IMR-90 (cell line): ENCODE results near the gene CYP26B1. TPM values are rescaled to one million over a fixed set of nuclear protein-coding genes. Genes with fewer than 3 reads are reported as not detected.

Experiments
- ATAC-seq: fragments of 200-7000 bp; cut with Tn5 transposase; 2 replicates; pipeline ENCODE4 v1.9.1; 2020; ENCODE audit warnings: low read depth, mild to moderate bottlenecking, moderate library complexity
- BruUV-seq: library from RNA; stranded (reverse); fragments of 400-500 nt; replicated peaks from 2 replicates; lab custom pipeline; 2021; lab: Mats Ljungman, UMichigan
- CTCF ChIA-PET: fragments of 300-600 bp; formaldehyde crosslinking; extraction: SDS; loops from one replicate; lab custom pipeline; 2021; ENCODE audit warnings: antibody characterized with exemption; lab: Yijun Ruan, JAX
- POLR2A ChIA-PET: fragments of 300-600 bp; sonication (Branson Sonifier 250); formaldehyde crosslinking; loops from one replicate; lab custom pipeline; 2022; ENCODE audit warnings: antibody characterized with exemption; ENCODE audit not compliant: unreplicated experiment; lab: Charles Lee
- DNase-seq: peaks from one replicate; pipeline ENCODE4 v3.0.0; 2013
- H2AFZ ChIP-seq: replicated peaks from 2 replicates; pipeline ENCODE3; 2013; ENCODE audit warnings: low read length, mild to moderate bottlenecking; ENCODE audit not compliant: poor library complexity
- H2AK5ac ChIP-seq: 2 replicates; pipeline ENCODE4 v1.6.1; 2013; ENCODE audit warnings: low read depth, low read length, inconsistent platforms
- H2AK9ac ChIP-seq: replicated peaks from 2 replicates; pipeline ENCODE3; 2013; ENCODE audit warnings: mild to moderate bottlenecking, low read depth, low read length, moderate library complexity; ENCODE audit not compliant: poor library complexity
- H2BK120ac ChIP-seq: 2 replicates; pipeline ENCODE4 v1.6.1; 2013; ENCODE audit warnings: low read depth, low read length, inconsistent platforms
- H2BK15ac ChIP-seq: 3 replicates; pipeline ENCODE4 v1.6.1; 2013; ENCODE audit warnings: low read depth, low read length, inconsistent platforms
- H2BK20ac ChIP-seq: 2 replicates; pipeline ENCODE4 v1.6.1; 2013; ENCODE audit warnings: low read depth, mild to moderate bottlenecking, inconsistent platforms, low read length, moderate library complexity
- H2BK5ac ChIP-seq: 2 replicates; pipeline ENCODE4 v1.6.1; 2013; ENCODE audit warnings: mild to moderate bottlenecking, low read depth, low read length, inconsistent platforms; ENCODE audit not compliant: poor library complexity, severe bottlenecking
- H3K14ac ChIP-seq: replicated peaks from 2 replicates; pipeline ENCODE4 v1.6.1; 2013; ENCODE audit warnings: low read depth, low read length, inconsistent platforms
- H3K18ac ChIP-seq: 2 replicates; pipeline ENCODE4 v1.6.1; 2013; ENCODE audit warnings: low read depth, low read length, control low read depth
- H3K23ac ChIP-seq: 2 replicates; pipeline ENCODE4 v1.6.1; 2013; ENCODE audit warnings: low read depth, low read length, inconsistent platforms
- H3K27ac ChIP-seq: 2 replicates; pipeline ENCODE4 v1.5.1; 2013; ENCODE audit warnings: mild to moderate bottlenecking, control low read depth, low read length; ENCODE audit not compliant: insufficient read depth
- H3K27me3 ChIP-seq: 2 replicates; pipeline ENCODE4 v1.6.1; 2013; ENCODE audit warnings: low read length; ENCODE audit not compliant: control insufficient read depth, insufficient read depth
- H3K36me3 ChIP-seq: 2 replicates; pipeline ENCODE4 v1.6.1; 2013; ENCODE audit warnings: low read length, mixed read lengths; ENCODE audit not compliant: control insufficient read depth, insufficient read depth
- H3K4ac ChIP-seq: 2 replicates; pipeline ENCODE4 v1.6.1; 2013; ENCODE audit warnings: low read depth, low read length, inconsistent platforms
- H3K4me1 ChIP-seq: 2 replicates; pipeline ENCODE4 v1.6.1; 2013; ENCODE audit warnings: low read length, mixed read lengths; ENCODE audit not compliant: control insufficient read depth, insufficient read depth
- H3K4me2 ChIP-seq: 2 replicates; pipeline ENCODE4 v1.6.1; 2013; ENCODE audit warnings: low read depth, mild to moderate bottlenecking, control low read depth, low read length, moderate library complexity
- H3K4me3 ChIP-seq: 2 replicates; pipeline ENCODE4 v1.5.1; 2013; ENCODE audit warnings: low read depth, mild to moderate bottlenecking, control low read depth, low read length, moderate library complexity; ENCODE audit not compliant: insufficient read depth
- H3K56ac ChIP-seq: 2 replicates; pipeline ENCODE4 v1.6.1; 2013; ENCODE audit warnings: low read length, inconsistent platforms; ENCODE audit not compliant: insufficient read depth; ENCODE audit errors: extremely low read depth
- H3K79me1 ChIP-seq, 2 experiments: 2 replicates each; pipeline ENCODE4 v1.6.1; 2013; ENCODE audit warnings: low read length in 2 of 2, inconsistent platforms in 1 of 2, low read depth in 1 of 2
- H3K9ac ChIP-seq: 2 replicates; pipeline ENCODE4 v1.6.1; 2013; ENCODE audit warnings: low read depth, low read length, control low read depth
- H3K9me1 ChIP-seq: 2 replicates; pipeline ENCODE4 v1.6.1; 2013; ENCODE audit warnings: low read length, inconsistent platforms; ENCODE audit not compliant: insufficient read depth
- H3K9me3 ChIP-seq: 2 replicates; pipeline ENCODE4 v1.6.1; 2013; ENCODE audit warnings: low read length; ENCODE audit not compliant: control insufficient read depth, insufficient read depth
- H4K20me1 ChIP-seq: 2 replicates; pipeline ENCODE4 v1.6.1; 2013; ENCODE audit warnings: low read length, inconsistent platforms; ENCODE audit not compliant: insufficient read depth
- H4K5ac ChIP-seq: 2 replicates; pipeline ENCODE4 v1.6.1; 2013; ENCODE audit warnings: mild to moderate bottlenecking, low read depth, low read length, control low read depth
- H4K8ac ChIP-seq, 2 experiments: 2 replicates each; pipeline ENCODE4 v1.6.1; 2013; ENCODE audit warnings: low read depth in 2 of 2, low read length in 2 of 2, control low read depth in 1 of 2, inconsistent platforms in 1 of 2
- H4K91ac ChIP-seq: 2 replicates; pipeline ENCODE4 v1.6.1; 2013; ENCODE audit warnings: low read depth, low read length, inconsistent platforms; ENCODE audit not compliant: insufficient read depth
- CEBPB ChIP-seq: IDR thresholded peaks from 2 replicates; pipeline ENCODE4 v1.6.1; 2012; ENCODE audit warnings: low read depth, low read length, improper control_type of control experiment
- CTCF ChIP-seq: conservative IDR thresholded peaks from 2 replicates; pipeline ENCODE4 v1.5.1; 2012; ENCODE audit warnings: mild to moderate bottlenecking, low read depth, low read length, improper control_type of control experiment
- ELK1 ChIP-seq: fragments of 150-350 bp; IDR thresholded peaks from 2 replicates; pipeline ENCODE4 v1.6.1; 2016; ENCODE audit warnings: low read depth, mild to moderate bottlenecking, low read length, moderate library complexity, borderline replicate concordance
- FOS ChIP-seq: fragments of 150-350 bp; IDR thresholded peaks from 2 replicates; pipeline ENCODE4 v1.6.1; 2016; ENCODE audit warnings: low read depth, low read length
- MAFK ChIP-seq: IDR thresholded peaks from 2 replicates; pipeline ENCODE4 v1.6.1; 2012; ENCODE audit warnings: low read depth, low read length, improper control_type of control experiment
- MAZ ChIP-seq: IDR thresholded peaks from 2 replicates; pipeline ENCODE4 v1.6.1; 2012; ENCODE audit warnings: low read depth, mild to moderate bottlenecking, low read length, improper control_type of control experiment, moderate library complexity, borderline replicate concordance
- MXI1 ChIP-seq: IDR thresholded peaks from 2 replicates; pipeline ENCODE4 v1.6.1; 2012; ENCODE audit warnings: low read depth, mild to moderate bottlenecking, low read length, moderate library complexity, borderline replicate concordance
- RAD21 ChIP-seq: IDR thresholded peaks from 2 replicates; pipeline ENCODE4 v1.6.1; 2012; ENCODE audit warnings: low read length, improper control_type of control experiment
- RCOR1 ChIP-seq: IDR thresholded peaks from 2 replicates; pipeline ENCODE4 v1.6.1; 2012; ENCODE audit warnings: mild to moderate bottlenecking, low read length, improper control_type of control experiment; ENCODE audit not compliant: insufficient replicate concordance
- RFX5 ChIP-seq: IDR thresholded peaks from 2 replicates; pipeline ENCODE4 v1.8.0; 2012; ENCODE audit warnings: low read depth, mild to moderate bottlenecking, low read length, moderate library complexity
- USF2 ChIP-seq: fragments of 150-350 bp; IDR thresholded peaks from 2 replicates; pipeline ENCODE4 v1.6.1; 2017; ENCODE audit warnings: mild to moderate bottlenecking, antibody characterized with exemption, low read length, low read depth
- WGBS, 2 experiments: methylation state at CpG; one replicate each; pipeline versions ENCODE4 v1.1.5 to v1.1.7; 2013; ENCODE audit warnings: missing lambda C conversion rate in 2 of 2; ENCODE audit not compliant: insufficient read length in 1 of 2; ENCODE audit errors: extremely low coverage in 2 of 2; 5-methylcytosine and 5-hydroxymethylcytosine counted together
- dilution Hi-C: fragments of 300-500 bp; cut with HindIII; formaldehyde crosslinking; loops from one replicate; pipeline ENCODE4 v1.14.3; 2018; ENCODE audit warnings: low sequenced_read_pairs; ENCODE audit not compliant: unreplicated experiment
- in situ Hi-C: fragments of 300-500 bp; cut with MboI; formaldehyde crosslinking; loops from 3 replicates; pipeline ENCODE4 v1.14.3; 2019; ENCODE audit warnings: low sequenced_read_pairs, inconsistent platforms, mixed read lengths
- intact Hi-C: fragments of 100-400 bp; cut with micrococcal nuclease; formaldehyde crosslinking; loops from 2 replicates; pipeline ENCODE4 v1.10.0; 2022
- polyA plus RNA-seq, 3 experiments: library from polyadenylated mRNA; depleted of rRNA; stranded (reverse); fragments of >200 nt; gene quantifications; 2 replicates each; pipeline ENCODE4 v1.2.3, GENCODE V29; 2012; ENCODE audit warnings: low replicate concordance in 1 of 3
- total RNA-seq: library from RNA; depleted of rRNA; stranded (reverse); fragments of >200 nt; gene quantifications from 2 replicates; pipeline ENCODE4 v1.2.3, GENCODE V29; 2012

Gene CYP26B1
- total and polyA plus RNA-seq, 2 of the 4 experiments (the other 2 are of a cell fraction): 0.02 TPM; not detected in 1

GRCh38 chr2:72139874-72140620 lies 7.6 kb downstream of the CYP26B1 start:
- peaks cover 3% of the 10 kb centered on the region; the same call in 1 of the 2 replicates for H3K4me1 ChIP-seq
- peaks cover 52% of the 10 kb centered on the region for H3K27me3 ChIP-seq
- H2AFZ ChIP-seq: no peak overlapping the region
- no peak overlapping the region for H2AK5ac ChIP-seq
- TF ChIP-seq CEBPB: no peak
- no peak for TF ChIP-seq USF2
- TF ChIP-seq MAZ: no peak
- no peak for TF ChIP-seq RCOR1
- no peak for TF ChIP-seq FOS
- no peak for TF ChIP-seq RFX5
- TF ChIP-seq RAD21: no peak
- no peak for TF ChIP-seq ELK1
- TF ChIP-seq CTCF: no peak
- TF ChIP-seq MAFK: no peak
- TF ChIP-seq MXI1: no peak
- H3K36me3 ChIP-seq: no peaks in the 10 kb centered on the region
- H3K56ac ChIP-seq: no peak overlapping the region
- H3K18ac ChIP-seq: no peak overlapping the region
- no peaks in the 10 kb centered on the region for H3K79me1 ChIP-seq
- no peak overlapping the region for H3K9ac ChIP-seq
- 77% methylated on average over 3 of the region's 14 CpGs; no CpG with 5 or more reads in 1 of the 2 experiments for WGBS, 2 experiments
- no peaks in the 10 kb centered on the region; the same call in 1 of the 2 replicates for H3K9me3 ChIP-seq
- no peak overlapping the region for H2AK9ac ChIP-seq
- no peak overlapping the region for H2BK120ac ChIP-seq
- no peak for ATAC-seq
- in situ Hi-C loops: no loop called here
- DNase-seq: no peak
- H2BK15ac ChIP-seq: no peak overlapping the region
- H3K9me1 ChIP-seq: no peaks in the 10 kb centered on the region
- dilution Hi-C loops: no loop called here
- H2BK20ac ChIP-seq: no peak overlapping the region
- H3K27ac ChIP-seq: no peak overlapping the region
- POLR2A ChIA-PET: no interaction called here
- H3K4me3 ChIP-seq: no peak overlapping the region
- no peak overlapping the region for H2BK5ac ChIP-seq
- intact Hi-C loops: loop anchor here (5.0 kb wide), 2 partner anchors 528 to 593 kb away; no protein-coding TSS in a partner anchor
- no peak overlapping the region for H3K4ac ChIP-seq
- H4K20me1 ChIP-seq: no peaks in the 10 kb centered on the region
- no peak overlapping the region for H3K4me2 ChIP-seq
- no TSS peak for BruUV-seq
- CTCF ChIA-PET: no interaction called here
- H3K14ac ChIP-seq: no peak overlapping the region
- no peak overlapping the region for H4K8ac ChIP-seq
- H3K23ac ChIP-seq: no peak overlapping the region
- no peak overlapping the region for H4K91ac ChIP-seq
- H4K5ac ChIP-seq: no peak overlapping the region
